Spinal cord (tissue), 10 donors: Measurements from ENCODE around the gene FOXA3. TPM values are rescaled to one million over a fixed set of nuclear protein-coding genes. Genes with fewer than 3 reads are reported as not detected.
A peak's percentile ranks its signal among the peaks of the same experiment; 100 is the strongest.

Experiments used
- DNase-seq, 6 donors: peaks; one replicate each; pipeline versions ENCODE4 v3.0.0 to v3.0.0-alpha.2; 2013 to 2015; ENCODE audit warnings: low spot score in 6 of 6, low read depth in 4 of 6
- H3K27ac ChIP-seq: one replicate; pipeline ENCODE4 v1.5.1; 2013; ENCODE audit warnings: low read depth, low read length, control low read depth
- H3K27me3 ChIP-seq: one replicate; pipeline ENCODE4 v1.6.1; 2013; ENCODE audit warnings: low read length; ENCODE audit not compliant: control insufficient read depth, insufficient read depth
- H3K36me3 ChIP-seq: one replicate; pipeline ENCODE4 v1.6.1; 2013; ENCODE audit warnings: low read length; ENCODE audit not compliant: control insufficient read depth, insufficient read depth
- H3K4me1 ChIP-seq: one replicate; pipeline ENCODE4 v1.6.1; 2013; ENCODE audit warnings: low read length; ENCODE audit not compliant: control insufficient read depth, insufficient read depth
- H3K4me3 ChIP-seq: one replicate; pipeline ENCODE4 v1.5.1; 2013; ENCODE audit warnings: low read depth, low read length, control low read depth
- H3K9me3 ChIP-seq: one replicate; pipeline ENCODE4 v1.6.1; 2013; ENCODE audit warnings: low read length; ENCODE audit not compliant: control insufficient read depth, insufficient read depth
- WGBS: methylation state at CpG from one replicate; pipeline ENCODE4 v1.1.5; 2013; ENCODE audit warnings: missing lambda C conversion rate; ENCODE audit not compliant: insufficient coverage; 5-methylcytosine and 5-hydroxymethylcytosine counted together
- polyA plus RNA-seq, 2 donors: library from polyadenylated mRNA; unstranded; fragments of 120-200 nt; gene quantifications; one replicate each; pipeline ENCODE4 v1.2.1, GENCODE V29; 2013; ENCODE audit not compliant: insufficient read length in 2 of 2
- total RNA-seq, 2 donors: library from RNA; depleted of rRNA in 1 of 2; stranded (reverse); fragments of 120-200 nt in 1 of 2; fragments of >200 nt in 1 of 2; gene quantifications; one replicate each; pipeline versions ENCODE4 v1.2.3 to v1.2.4, GENCODE V29; 2013 to 2014
- donor health status: healthy.

The FOXA3 gene
- total and polyA plus RNA-seq, 4 donors: not detected

- H3K4me3 ChIP-seq: no peak overlapping the region
- H3K4me1 ChIP-seq: no peaks in the 10 kb centered on the region
- H3K27me3 ChIP-seq: no peaks in the 10 kb centered on the region
- WGBS: 93% methylated on average over 15 of the region's 16 CpGs
- H3K27ac ChIP-seq: no peak overlapping the region
- no peak for DNase-seq
- H3K9me3 ChIP-seq: no peaks in the 10 kb centered on the region
- H3K36me3 ChIP-seq: peaks cover 93% of the 10 kb centered on the region
Measured at GRCh38 chr19:45827459-45828093, 36.5 kb upstream of the FOXA3 start.

GRCh38 chr19:45828523-45828922 lies 35.6 kb upstream of the FOXA3 start:
- 95% methylated on average over 9 of the region's 9 CpGs for WGBS
- no peaks in the 10 kb centered on the region for H3K9me3 ChIP-seq
- peaks cover 93% of the 10 kb centered on the region for H3K36me3 ChIP-seq

GRCh38 chr19:45828945-45829344 lies 35.2 kb upstream of the FOXA3 start:
- no peak overlapping the region for H3K27ac ChIP-seq
- WGBS: 96% methylated on average over 14 of the region's 16 CpGs
- no peaks in the 10 kb centered on the region for H3K4me1 ChIP-seq
- DNase-seq: no peak
- no peaks in the 10 kb centered on the region for H3K9me3 ChIP-seq
- H3K27me3 ChIP-seq: no peaks in the 10 kb centered on the region
- no peak overlapping the region for H3K4me3 ChIP-seq
- peaks cover 92% of the 10 kb centered on the region for H3K36me3 ChIP-seq

More at GRCh38 chr19:45828523-45828922, 35.6 kb upstream of the FOXA3 start:
- Histone ChIP-seq H3K4me3 (no peak overlapping the region), H3K4me1 (no peaks in the 10 kb centered on the region), H3K27ac (no peak overlapping the region), H3K27me3 (no peaks in the 10 kb centered on the region)
- no peak for DNase-seq

GRCh38 chr19:45834970-45835369 lies 29.2 kb upstream of the FOXA3 start:
- Histone ChIP-seq H3K36me3 (peaks cover 88% of the 10 kb centered on the region), H3K4me1 (no peaks in the 10 kb centered on the region), H3K27me3 (no peaks in the 10 kb centered on the region), H3K27ac (no peak overlapping the region), H3K9me3 (no peaks in the 10 kb centered on the region), H3K4me3 (no peak overlapping the region)
- 100% methylated on average over 5 of the region's 7 CpGs for WGBS
- DNase-seq: no peak

- WGBS: 97% methylated on average over 10 of the region's 14 CpGs
- no peak for DNase-seq
- Histone ChIP-seq H3K4me1 (no peaks in the 10 kb centered on the region), H3K4me3 (no peak overlapping the region), H3K9me3 (no peaks in the 10 kb centered on the region), H3K36me3 (peaks cover 87% of the 10 kb centered on the region), H3K27ac (no peak overlapping the region), H3K27me3 (no peaks in the 10 kb centered on the region)
Measured at GRCh38 chr19:45842198-45842597, 21.9 kb upstream of the FOXA3 start.

GRCh38 chr19:45847663-45848062 lies 16.5 kb upstream of the FOXA3 start:
- Histone ChIP-seq H3K27ac (no peak overlapping the region), H3K4me3 (no peak overlapping the region), H3K4me1 (no peaks in the 10 kb centered on the region), H3K36me3 (peaks cover 87% of the 10 kb centered on the region), H3K9me3 (no peaks in the 10 kb centered on the region), H3K27me3 (no peaks in the 10 kb centered on the region)
- peak in 1 of 6 donors; percentile 4 for DNase-seq
- WGBS: 63% methylated on average over 10 of the region's 13 CpGs

GRCh38 chr19:45848922-45849321 lies 15.2 kb upstream of the FOXA3 start:
- WGBS: 100% methylated on average over 1 of the region's 4 CpGs

GRCh38 chr19:45852145-45852750 lies 11.9 kb upstream of the FOXA3 start:
- Histone ChIP-seq H3K9me3 (no peaks in the 10 kb centered on the region), H3K4me3 (no peak overlapping the region), H3K36me3 (peaks cover 75% of the 10 kb centered on the region), H3K4me1 (no peaks in the 10 kb centered on the region), H3K27me3 (no peaks in the 10 kb centered on the region), H3K27ac (no peak overlapping the region)
- 100% methylated on average over 4 of the region's 10 CpGs for WGBS
- no peak for DNase-seq

More at GRCh38 chr19:45848922-45849321, 15.2 kb upstream of the FOXA3 start:
- H3K9me3 ChIP-seq: no peaks in the 10 kb centered on the region
- no peak overlapping the region for H3K4me3 ChIP-seq
- H3K4me1 ChIP-seq: no peaks in the 10 kb centered on the region
- H3K27ac ChIP-seq: no peak overlapping the region
- H3K27me3 ChIP-seq: no peaks in the 10 kb centered on the region
- DNase-seq: no peak
- H3K36me3 ChIP-seq: peaks cover 87% of the 10 kb centered on the region

- Histone ChIP-seq H3K4me3 (no peak overlapping the region), H3K9me3 (no peaks in the 10 kb centered on the region), H3K36me3 (peaks cover 70% of the 10 kb centered on the region), H3K27ac (no peak overlapping the region), H3K27me3 (no peaks in the 10 kb centered on the region), H3K4me1 (no peaks in the 10 kb centered on the region)
- no peak for DNase-seq
- 90% methylated on average over 7 of the region's 7 CpGs for WGBS
Measured at GRCh38 chr19:45852983-45853382, 11.1 kb upstream of the FOXA3 start.

- H3K36me3 ChIP-seq: peaks cover 73% of the 10 kb centered on the region
- H3K27ac ChIP-seq: no peak overlapping the region
- H3K4me1 ChIP-seq: no peaks in the 10 kb centered on the region
- WGBS: 96% methylated on average over 13 of the region's 16 CpGs
- no peaks in the 10 kb centered on the region for H3K27me3 ChIP-seq
- H3K9me3 ChIP-seq: no peaks in the 10 kb centered on the region
- no peak for DNase-seq
- no peak overlapping the region for H3K4me3 ChIP-seq
Measured at GRCh38 chr19:45854167-45854778, 9.9 kb upstream of the FOXA3 start.
